ENCODE results near the gene TAS2R7.

DNA sequence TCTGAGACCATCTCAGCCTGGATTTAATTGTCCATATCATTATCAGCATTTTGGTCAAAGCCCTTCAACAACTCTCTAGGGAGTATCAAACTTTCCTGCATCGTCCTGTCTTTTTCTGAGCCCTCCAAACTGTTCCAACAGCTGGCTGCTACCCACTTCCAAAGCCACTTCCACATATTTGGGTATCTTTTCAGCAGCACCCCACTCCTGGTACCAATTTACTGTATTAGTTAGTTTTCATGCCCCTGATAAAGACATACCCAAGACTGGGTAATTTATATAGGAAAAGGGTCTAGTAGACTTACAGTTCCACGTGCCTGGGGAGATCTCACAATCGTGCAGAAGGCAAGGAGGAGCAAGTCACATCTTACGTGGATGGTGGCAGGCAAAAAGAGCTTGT is 46.2 kb downstream of the TAS2R7 start:
- no peak for TF ChIP-seq POLR2A (IDR thresholded peaks at IDR 0.05)
- TF ChIP-seq, protein P1, sequence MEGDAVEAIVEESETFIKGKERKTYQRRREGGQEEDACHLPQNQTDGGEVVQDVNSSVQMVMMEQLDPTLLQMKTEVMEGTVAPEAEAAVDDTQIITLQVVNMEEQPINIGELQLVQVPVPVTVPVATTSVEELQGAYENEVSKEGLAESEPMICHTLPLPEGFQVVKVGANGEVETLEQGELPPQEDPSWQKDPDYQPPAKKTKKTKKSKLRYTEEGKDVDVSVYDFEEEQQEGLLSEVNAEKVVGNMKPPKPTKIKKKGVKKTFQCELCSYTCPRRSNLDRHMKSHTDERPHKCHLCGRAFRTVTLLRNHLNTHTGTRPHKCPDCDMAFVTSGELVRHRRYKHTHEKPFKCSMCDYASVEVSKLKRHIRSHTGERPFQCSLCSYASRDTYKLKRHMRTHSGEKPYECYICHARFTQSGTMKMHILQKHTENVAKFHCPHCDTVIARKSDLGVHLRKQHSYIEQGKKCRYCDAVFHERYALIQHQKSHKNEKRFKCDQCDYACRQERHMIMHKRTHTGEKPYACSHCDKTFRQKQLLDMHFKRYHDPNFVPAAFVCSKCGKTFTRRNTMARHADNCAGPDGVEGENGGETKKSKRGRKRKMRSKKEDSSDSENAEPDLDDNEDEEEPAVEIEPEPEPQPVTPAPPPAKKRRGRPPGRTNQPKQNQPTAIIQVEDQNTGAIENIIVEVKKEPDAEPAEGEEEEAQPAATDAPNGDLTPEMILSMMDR (IDR thresholded peaks at IDR 0.05), result no peak
